ENCODE data around the gene DGAT2.
"Not testable (repeated sequence)": the region's sequence is repeated elsewhere in the genome, so short reads cannot be mapped to it uniquely, and the experiment has no call there.

The DGAT2 gene, protein sequence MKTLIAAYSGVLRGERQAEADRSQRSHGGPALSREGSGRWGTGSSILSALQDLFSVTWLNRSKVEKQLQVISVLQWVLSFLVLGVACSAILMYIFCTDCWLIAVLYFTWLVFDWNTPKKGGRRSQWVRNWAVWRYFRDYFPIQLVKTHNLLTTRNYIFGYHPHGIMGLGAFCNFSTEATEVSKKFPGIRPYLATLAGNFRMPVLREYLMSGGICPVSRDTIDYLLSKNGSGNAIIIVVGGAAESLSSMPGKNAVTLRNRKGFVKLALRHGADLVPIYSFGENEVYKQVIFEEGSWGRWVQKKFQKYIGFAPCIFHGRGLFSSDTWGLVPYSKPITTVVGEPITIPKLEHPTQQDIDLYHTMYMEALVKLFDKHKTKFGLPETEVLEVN

DNA sequence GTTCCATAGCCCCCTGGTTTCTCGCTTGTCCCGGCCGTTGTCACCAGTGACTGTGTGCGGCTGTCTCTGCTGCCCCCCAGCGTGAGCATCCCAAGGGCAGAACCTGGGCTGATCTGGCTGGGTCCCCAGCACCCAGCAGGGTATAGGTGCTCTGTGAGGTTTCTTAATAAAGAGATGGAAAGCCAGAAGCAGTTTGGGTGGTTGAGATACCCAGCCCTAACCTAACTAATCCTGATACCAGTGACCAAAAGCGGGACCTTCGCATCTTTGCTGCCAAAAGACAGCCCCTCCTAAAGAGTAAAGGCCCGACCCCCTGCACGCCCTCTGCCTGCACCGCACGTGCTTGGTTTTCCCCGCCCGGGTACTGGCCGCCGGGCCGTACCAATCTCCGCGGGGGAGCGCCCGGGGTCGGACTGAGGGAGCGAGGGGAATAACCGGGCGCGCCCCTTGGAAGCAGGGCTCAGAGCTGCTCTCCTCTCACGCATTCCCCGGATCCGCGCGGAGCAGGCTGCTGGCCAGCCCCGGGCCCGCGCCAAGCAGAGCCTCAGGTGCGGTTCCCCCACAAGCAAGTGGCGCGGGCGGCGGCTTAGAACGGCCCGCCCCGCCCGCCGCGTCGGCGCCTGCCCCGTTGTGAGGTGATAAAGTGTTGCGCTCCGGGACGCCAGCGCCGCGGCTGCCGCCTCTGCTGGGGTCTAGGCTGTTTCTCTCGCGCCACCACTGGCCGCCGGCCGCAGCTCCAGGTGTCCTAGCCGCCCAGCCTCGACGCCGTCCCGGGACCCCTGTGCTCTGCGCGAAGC is at the start of gene DGAT2:
Gene DGAT2, plus strand, starts transcription at position 667 of the 797 bp plus-strand sequence. CDS start 214 bp downstream, outside the sequence.
- FAIRE-seq: no peak

GRCh38 chr11:75719340-75720239 is 49.0 kb upstream of the DGAT2 start:
- no peak for FAIRE-seq

- no peak for FAIRE-seq
Measured at GRCh38 chr11:75720639-75721038, 47.9 kb upstream of the DGAT2 start.

DNA sequence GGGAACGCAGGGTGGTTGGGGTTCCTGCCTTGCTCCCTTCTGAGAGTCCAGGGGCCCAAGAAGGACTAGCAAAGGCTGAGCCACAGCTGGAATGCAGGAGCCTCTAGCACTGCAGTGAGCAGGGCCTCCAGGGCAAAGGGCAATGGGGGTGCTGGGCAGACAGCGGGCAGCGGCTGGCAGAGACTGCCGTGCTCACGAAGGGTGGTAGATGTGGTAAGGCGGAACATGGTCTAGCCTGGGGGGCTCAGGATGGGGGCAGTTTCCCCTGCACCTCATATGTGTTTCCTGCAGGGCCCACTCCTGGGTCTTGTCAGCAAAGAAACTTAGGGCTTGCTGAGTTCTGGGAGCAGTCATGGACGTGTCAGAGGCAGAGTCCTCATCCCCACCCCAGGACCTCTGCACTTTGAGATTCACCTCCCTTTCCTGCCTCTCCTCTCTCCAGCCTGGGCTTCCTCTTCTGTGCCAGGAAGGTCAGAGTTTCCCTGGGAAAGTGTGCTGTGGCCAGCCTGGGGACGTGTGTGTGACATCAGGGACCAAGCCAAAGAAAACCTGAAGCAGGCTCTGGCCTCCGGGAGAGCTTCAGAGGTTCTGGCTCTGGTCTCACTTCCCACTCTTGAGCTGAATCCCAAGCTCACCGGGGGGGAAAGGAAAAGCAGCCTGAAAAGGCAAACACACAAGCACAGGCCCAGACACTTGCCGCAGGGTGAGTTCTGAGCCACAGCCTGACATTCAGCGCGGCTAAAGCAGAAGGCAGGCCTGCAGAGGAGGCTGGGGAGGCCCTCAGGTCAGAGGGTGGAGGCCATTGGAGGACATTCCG is 46.5 kb upstream of the DGAT2 start:
- FAIRE-seq: no peak

DNA sequence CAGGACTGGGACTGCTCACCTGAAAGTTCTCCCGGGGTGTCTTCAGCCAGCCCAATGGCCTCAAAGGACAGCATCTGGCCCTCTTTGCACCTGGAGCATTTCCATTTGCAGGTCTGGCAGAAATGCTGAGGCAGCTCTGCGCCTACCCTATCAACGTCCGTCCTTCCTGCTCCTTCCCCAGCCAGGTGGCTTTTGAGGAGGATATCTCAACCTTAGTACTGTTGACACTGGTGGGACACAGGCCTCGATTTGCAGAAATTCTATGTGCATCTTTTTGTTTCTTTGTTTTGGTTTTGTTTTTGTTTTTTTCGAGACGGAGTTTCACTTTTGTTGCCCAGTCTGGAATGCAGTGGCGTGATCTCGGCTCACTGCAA is 45.9 kb upstream of the DGAT2 start:
- no peak for FAIRE-seq

DNA sequence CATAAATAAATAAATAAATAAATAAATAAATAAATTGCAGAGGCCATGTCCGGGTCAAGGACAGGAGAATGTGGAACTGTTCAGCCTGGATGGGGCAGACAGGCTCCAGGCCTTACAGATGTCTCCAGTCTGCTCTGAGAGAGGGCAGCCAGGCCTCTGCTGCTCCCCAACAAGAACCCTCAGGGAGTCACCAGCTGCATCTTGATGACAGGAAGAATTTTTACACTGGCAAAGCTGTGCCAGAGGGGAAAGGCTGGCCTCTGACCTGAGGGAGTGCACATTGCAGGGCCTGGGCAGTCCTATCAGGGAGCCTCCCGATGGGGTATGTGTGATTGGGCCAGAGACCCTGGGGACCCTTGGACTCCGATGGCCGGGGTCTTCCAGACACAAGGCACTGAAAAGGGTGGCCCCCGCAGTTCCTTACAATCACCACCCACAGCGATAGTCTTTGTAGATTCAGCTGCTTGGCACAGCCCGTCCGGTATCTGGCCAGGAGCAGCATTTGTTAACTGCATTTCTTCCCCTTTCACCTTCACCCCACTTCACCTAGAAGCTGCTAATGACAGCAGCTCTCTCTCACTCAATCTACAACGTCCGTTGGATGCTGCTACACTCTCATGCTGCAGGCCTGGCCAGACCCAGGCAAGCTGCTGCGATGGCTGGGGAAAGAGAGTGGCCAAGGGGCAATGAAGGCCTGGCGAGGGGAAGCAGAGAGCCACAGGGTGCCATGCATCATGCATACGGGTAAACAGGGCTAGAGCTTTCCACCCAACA is 42.8 kb upstream of the DGAT2 start:
- FAIRE-seq: no peak

DNA sequence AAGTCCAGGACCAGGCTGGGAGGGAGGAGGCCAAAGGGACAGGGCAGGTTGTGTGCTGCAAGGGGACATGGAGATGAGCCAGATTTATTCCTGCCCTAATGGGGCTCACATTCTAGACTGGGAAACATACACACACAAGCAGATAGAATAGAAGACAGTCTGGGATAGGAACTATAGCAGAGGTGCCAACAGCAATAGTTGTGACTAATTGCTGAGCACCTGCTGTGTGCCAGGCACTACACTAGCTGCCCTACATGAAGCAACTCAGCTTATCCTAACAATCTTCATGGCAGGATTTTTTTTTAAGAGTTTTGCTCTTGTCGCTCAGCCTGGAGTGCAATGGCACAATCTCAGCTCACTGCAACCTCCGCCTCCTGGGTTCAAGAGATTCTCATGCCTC is 39.6 kb upstream of the DGAT2 start:
- FAIRE-seq: no peak

GRCh38 chr11:75731095-75731494 is 37.5 kb upstream of the DGAT2 start:
- no peak for FAIRE-seq

- FAIRE-seq: no peak
Measured at GRCh38 chr11:75733071-75733430, 35.5 kb upstream of the DGAT2 start.

DNA sequence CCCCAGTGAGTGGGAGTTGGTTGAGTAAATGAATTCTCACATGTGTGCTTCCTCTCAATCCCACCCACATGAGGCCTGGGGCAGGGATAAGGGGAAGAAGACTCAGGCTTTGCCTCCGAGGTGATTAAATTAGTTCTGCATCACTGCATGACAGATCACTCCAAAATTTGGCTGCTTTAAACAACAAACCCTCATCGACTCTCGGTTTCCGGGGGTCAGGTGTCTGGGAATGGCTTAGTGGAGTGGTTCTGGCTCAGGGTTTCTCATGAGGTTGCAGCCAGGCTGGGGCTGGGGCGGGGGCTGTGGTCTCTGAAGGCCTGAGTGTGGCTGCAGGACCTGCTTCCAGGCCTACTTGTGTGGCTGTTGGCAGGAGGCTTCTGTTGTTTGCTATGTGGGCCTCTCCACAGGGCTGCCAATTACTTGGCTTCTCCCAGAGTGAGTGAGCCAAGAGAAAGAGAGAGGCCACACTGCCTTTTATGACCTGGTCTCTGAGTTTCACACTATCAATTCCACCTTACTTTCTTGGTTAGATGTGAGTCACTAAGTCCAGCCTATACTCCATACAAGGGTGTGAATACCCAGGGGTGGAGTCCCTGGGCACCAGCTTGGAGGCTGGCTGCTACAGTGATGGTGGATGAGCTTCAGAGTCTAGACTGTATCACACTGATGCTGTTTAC is 35.0 kb upstream of the DGAT2 start:
- FAIRE-seq: no peak

GRCh38 chr11:75734491-75735180 is 33.9 kb upstream of the DGAT2 start:
- no peak for FAIRE-seq

- no peak for FAIRE-seq
Measured at GRCh38 chr11:75735181-75735845, 33.3 kb upstream of the DGAT2 start.

DNA sequence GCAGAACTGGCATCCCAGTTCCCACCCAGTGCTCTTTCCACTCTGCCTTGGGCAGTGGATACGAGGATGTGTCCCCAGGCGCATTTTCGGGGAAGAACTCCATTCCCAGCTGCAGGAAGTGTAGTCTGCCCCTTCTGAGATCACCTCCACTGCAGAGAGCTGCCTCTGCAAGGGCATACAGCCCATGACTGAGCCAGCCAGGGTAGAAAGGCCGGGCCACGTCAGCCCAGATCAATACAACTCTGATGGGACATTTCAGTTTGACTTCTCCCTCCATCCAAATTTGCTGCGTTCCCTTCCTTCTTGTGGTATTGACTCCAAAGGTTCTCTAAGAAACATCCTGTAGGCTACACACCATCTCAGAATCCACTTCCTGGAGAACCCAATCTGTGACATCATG is 31.3 kb upstream of the DGAT2 start:
- no peak for FAIRE-seq

GRCh38 chr11:75740681-75741080 is 27.9 kb upstream of the DGAT2 start:
- no peak for FAIRE-seq

- FAIRE-seq: not testable (repeated sequence)
Measured at GRCh38 chr11:75743159-75743558, 25.4 kb upstream of the DGAT2 start.

- FAIRE-seq: no peak
Measured at GRCh38 chr11:75743711-75744563, 24.6 kb upstream of the DGAT2 start.

- no peak for FAIRE-seq
Measured at GRCh38 chr11:75745807-75746206, 22.8 kb upstream of the DGAT2 start.

DNA sequence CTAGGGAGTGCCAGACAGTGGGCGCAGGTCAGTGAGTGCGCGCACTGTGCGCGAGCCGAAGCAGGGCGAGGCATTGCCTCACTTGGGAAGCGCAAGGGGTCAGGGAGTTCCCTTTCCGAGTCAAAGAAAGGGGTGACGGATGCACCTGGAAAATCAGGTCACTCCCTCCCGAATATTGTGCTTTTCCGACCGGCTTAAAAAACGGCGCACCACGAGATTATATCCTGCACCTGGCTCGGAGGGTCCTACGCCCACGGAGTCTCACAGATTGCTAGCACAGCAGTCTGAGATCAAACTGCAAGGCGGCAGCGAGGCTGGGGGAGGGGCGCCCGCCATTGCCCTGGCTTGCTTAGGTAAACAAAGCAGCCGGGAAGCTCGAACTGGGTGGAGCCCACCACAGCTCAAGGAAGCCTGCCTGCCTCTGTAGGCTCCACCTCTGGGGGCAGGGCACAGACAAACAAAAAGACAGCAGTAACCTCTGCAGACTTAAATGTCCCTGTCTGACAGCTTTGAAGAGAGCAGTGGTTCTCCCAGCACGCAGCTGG is 19.8 kb upstream of the DGAT2 start:
- FAIRE-seq: not testable (repeated sequence)
